HepG2 (cell line): ENCODE measurements around the gene CYSRT1. TPM values are rescaled to one million over a fixed set of nuclear protein-coding genes. Genes with fewer than 3 reads are reported as not detected.
A peak's percentile ranks its signal among the peaks of the same experiment; 100 is the strongest.

Experiments used
- AGO1 ChIP-seq: fragments of 200-400 bp; formaldehyde crosslinking; IDR thresholded peaks from 2 replicates; pipeline ENCODE4 v1.6.1; 2017; ENCODE audit warnings: mild to moderate bottlenecking, low read depth, low read length, moderate library complexity; ENCODE audit not compliant: poor library complexity, severe bottlenecking
- CBFB ChIP-seq: sonication (generic); formaldehyde crosslinking; IDR thresholded peaks from 2 replicates; pipeline ENCODE4 v1.4.0; 2020; ENCODE audit warnings: missing genetic modification reagents
- FUBP1 ChIP-seq: sonication (generic); formaldehyde crosslinking; IDR thresholded peaks from 2 replicates; pipeline ENCODE4 v1.5.1; 2020; ENCODE audit warnings: missing genetic modification reagents, mild to moderate bottlenecking, borderline replicate concordance
- HMGXB3 ChIP-seq: sonication (generic); formaldehyde crosslinking; IDR thresholded peaks from 2 replicates; pipeline ENCODE4 v1.4.0; 2020; ENCODE audit warnings: missing genetic modification reagents, borderline replicate concordance
- HNRNPK ChIP-seq: fragments of 200-400 bp; formaldehyde crosslinking; IDR thresholded peaks from 2 replicates; pipeline ENCODE4 v1.6.1; 2018; ENCODE audit warnings: low read length, low read depth, moderate library complexity, mild to moderate bottlenecking; ENCODE audit not compliant: poor library complexity, severe bottlenecking
- NFATC3 ChIP-seq: sonication (generic); formaldehyde crosslinking; IDR thresholded peaks from 2 replicates; pipeline ENCODE4 v1.5.1; 2020; ENCODE audit warnings: mild to moderate bottlenecking, missing genetic modification reagents
- NFRKB ChIP-seq: fragments of 450-650 bp; IDR thresholded peaks from 2 replicates; pipeline ENCODE4 v1.6.1; 2017
- POLR2AphosphoS2 ChIP-seq: IDR thresholded peaks from 2 replicates; pipeline ENCODE4 v1.6.1; 2011; ENCODE audit warnings: low read depth, low read length, improper control_type of control experiment
- TCF12 ChIP-seq, 2 experiments: fragments of 450-650 bp in 1 of 2; sonication (generic) in 1 of 2; formaldehyde crosslinking in 1 of 2; IDR thresholded peaks; 2 replicates each; pipeline versions ENCODE4 v1.6.1 to v1.8.0; 2017 to 2022; ENCODE audit warnings: antibody characterized with exemption in 1 of 2, mild to moderate bottlenecking in 1 of 2, missing genetic modification reagents in 1 of 2, moderate library complexity in 1 of 2
- ZKSCAN8 ChIP-seq: IDR thresholded peaks from 2 replicates; pipeline ENCODE4 v1.6.1; 2016; ENCODE audit warnings: borderline replicate concordance, missing genetic modification reagents, missing compliant biosample characterization
- ZNF34 ChIP-seq: sonication (generic); formaldehyde crosslinking; IDR thresholded peaks from 2 replicates; pipeline ENCODE4 v1.4.0; 2020; ENCODE audit warnings: mild to moderate bottlenecking, missing genetic modification reagents, borderline replicate concordance
- ZNF362 ChIP-seq: sonication (generic); formaldehyde crosslinking; IDR thresholded peaks from 2 replicates; pipeline ENCODE4 v1.4.0; 2020; ENCODE audit warnings: missing genetic modification reagents, mild to moderate bottlenecking, borderline replicate concordance
- ZNF557 ChIP-seq: sonication (generic); formaldehyde crosslinking; IDR thresholded peaks from 2 replicates; pipeline ENCODE4 v1.4.0; 2020; ENCODE audit warnings: missing genetic modification reagents
- ZNF691 ChIP-seq: sonication (generic); formaldehyde crosslinking; IDR thresholded peaks from 2 replicates; pipeline ENCODE4 v1.4.0; 2020; ENCODE audit warnings: missing genetic modification reagents, low read depth, mild to moderate bottlenecking, borderline replicate concordance
- polyA plus RNA-seq, 8 experiments: library from polyadenylated mRNA; depleted of rRNA in 3 of 8; stranded (reverse) in 7 of 8; unstranded in 1 of 8; fragments of >200 nt; fragmentation: Illumina TruSeq in 4 of 8; extraction: Trizol in 4 of 8; gene quantifications; 2 replicates each; pipeline versions ENCODE4 v1.2.1 to v1.2.3, GENCODE V29; 2011 to 2016; ENCODE audit warnings: low read depth in 4 of 8, missing spikeins in 1 of 8, mixed read lengths in 1 of 8; ENCODE audit not compliant: insufficient read depth in 1 of 8
- total RNA-seq, 5 experiments: library from RNA; depleted of rRNA; stranded (reverse); fragments of >200 nt; fragmentation: Illumina TruSeq; extraction: Trizol; gene quantifications; 2 replicates each; pipeline ENCODE4 v1.2.3, GENCODE V29; 2016; ENCODE audit warnings: low read depth in 1 of 5

The CYSRT1 gene
- total and polyA plus RNA-seq, 2 of the 13 experiments (the other 11 are each of a cell fraction or from before 2014, with no cell fraction given) = 1.5 to 2.1 TPM

- TF ChIP-seq HMGXB3 (CRISPR knock-in tag) (no peak), NFATC3 (CRISPR knock-in tag) (no peak), ZNF691 (CRISPR knock-in tag) (peak; percentile 76; the same call in 1 of the 2 replicates), POLR2AphosphoS2 (no peak), HNRNPK (no peak), ZNF557 (CRISPR knock-in tag) (no peak), NFRKB (no peak), CBFB (0 out of 2 replicates have a peak, but pooled peaks have one; percentile 8), ZKSCAN8 (CRISPR knock-in tag) (no peak), AGO1 (peak; percentile 94), ZNF362 (no peak), ZNF34 (CRISPR knock-in tag) (no peak), TCF12 (IDR thresholded peaks at IDR 0.05) (no peak), TCF12 (CRISPR knock-in tag; IDR thresholded peaks at IDR 0.05) (no peak), FUBP1 (CRISPR knock-in tag) (no peak)
Observed at GRCh38 chr9:137223078-137223970, 1.6 kb upstream of the CYSRT1 start (continued).
